Activated T-helper 1 cell treated with Interleukin-2 at 50 U/mL for 16 hours (primary cell): ENCODE measurements around the gene ARVCF.

ENCODE experiments used
- DNase-seq: peaks from one replicate; pipeline ENCODE4 v3.0.0-alpha.2; 2020; ENCODE audit warnings: low read depth

The ARVCF gene

DNA sequence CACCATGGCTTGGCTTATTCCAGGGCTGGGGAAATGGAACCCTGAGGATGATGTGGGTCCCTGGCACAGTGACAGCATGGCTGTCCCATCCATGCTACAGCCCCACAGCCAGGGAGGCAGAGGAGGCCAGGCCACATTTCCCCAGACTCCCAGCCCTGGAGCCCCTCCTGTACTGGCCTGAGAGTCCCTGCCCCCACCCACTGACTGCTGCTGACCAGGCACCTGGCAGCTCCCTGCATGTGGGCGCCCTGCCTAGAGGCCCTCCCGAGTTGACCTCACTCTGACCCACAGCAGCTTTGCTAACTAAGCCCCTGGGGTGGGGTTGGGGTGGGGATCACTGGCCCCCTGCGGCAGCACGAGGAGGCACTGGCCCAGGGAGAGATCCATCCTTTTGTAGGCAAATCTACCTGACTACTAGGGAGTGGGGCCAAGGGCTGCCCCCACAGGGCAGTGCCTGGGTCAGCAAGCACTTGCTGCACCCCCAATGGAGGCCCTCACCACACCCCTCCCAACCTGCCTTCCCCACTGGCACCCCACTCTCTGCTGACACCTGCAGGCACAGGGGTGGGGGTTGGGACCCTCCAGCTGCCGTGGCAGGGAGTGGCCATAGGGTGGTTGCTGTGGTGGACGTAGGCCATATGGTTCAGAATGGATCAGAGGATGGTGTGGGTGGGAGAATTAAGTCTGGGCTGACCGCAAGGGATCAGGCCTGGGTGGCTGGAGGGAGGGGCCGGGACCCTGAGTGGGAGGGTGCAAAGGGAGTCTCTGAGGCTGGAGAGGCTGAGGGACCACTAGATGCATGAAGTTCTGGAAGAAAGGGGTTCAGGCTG is 17.4 kb downstream of the ARVCF start:
- DNase-seq, result no peak

DNA sequence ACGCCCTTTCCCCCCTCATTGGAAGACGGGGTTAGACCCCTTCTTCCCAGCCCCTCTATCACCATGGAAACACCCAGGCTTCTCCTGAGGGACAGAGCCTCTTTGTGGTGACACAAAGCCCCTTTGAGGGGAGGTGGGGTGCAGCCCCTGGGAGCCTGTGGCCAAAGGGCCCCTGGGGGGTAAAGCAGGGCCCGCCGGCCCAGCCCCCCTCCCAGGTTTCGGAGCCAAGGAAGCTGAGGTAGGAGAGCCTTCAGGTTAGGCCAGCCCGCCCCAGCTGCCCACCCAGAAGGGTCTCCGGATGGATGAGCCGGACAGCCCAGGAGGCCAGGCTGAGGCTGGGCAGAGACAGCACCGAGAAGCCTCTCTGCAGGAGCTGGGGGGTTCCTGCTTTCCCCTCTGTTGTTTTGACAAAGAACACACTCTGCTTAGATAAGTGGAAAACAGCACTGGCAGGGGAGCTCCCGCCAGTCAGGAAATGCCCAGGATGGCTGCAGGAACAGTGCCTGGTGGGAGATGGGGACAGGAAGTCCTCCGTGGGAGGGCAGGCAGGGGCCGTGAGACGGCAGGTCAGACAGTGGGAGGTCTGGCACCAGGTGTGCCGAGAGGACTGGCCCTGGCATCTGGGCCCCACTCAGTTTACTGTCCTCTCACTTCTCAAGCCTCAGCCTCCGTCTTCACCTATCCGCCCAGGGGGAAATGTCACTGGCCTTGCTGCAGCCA is 18.2 kb downstream of the ARVCF start:
- DNase-seq, result no peak

DNA sequence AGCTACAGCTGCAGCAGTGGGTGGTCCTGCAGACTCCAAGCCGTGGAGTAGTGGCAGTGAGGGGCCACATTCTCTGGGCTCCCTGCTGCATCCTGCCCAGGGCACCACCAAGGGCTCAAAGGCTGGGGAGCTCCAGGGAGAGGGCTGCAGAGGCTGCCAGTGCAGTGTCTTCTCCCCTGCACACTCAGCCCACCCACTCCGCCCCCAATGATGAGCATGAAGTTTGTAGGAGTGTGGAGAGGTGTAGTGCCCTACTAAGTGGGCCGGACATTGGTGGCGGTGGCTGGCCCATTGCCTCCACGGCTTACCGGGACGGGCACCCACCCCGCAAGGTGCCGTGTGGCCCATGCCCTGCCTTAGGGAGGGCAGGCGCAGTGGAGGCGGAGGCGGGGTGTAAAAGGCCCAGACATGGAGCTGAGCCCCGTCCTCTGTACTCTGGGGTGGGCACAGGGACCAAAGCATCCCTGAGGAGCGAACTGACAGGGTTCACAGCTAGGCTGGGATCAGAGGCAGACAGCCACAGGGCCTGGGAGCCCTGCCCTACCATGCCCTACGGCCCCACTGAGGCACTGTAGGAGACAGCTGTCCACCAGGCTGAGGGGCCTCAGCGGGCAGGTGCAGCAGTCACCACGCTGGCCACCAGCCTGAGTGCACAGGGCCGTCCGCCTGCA is 18.9 kb downstream of the ARVCF start:
- no peak for DNase-seq

DNA sequence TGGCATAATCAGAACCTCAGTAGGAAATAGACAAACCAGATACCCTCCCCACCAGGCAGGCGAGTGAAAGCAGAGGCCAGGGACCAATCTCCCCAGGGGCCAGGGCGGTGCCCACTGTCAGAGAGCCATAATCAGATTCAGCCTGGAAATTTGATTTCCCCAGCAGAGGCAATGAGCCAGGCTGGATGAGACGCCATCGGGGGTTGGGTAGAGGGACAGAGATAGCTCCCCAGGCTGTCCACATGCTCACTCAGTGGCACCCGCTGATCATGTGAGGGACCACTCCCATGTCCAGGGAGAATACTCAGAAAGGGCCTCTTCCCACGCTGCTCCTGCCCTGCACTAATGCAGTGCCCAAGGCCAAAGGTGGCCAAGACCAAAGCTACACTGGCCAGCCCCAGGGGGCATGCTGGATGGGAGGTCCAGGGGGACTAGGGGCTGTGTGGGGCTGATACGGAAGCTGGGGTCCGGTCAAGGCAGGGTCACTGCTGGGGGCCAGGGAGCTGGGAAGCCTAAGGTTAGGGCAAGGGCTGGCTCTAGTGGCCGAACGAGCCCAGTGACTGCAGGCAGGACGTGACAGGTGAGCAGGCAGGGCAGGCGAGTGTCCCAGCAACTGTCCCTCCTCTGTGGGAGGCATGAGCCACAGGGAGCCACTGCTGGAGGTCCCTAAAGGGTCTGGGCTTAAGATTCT is 19.8 kb downstream of the ARVCF start:
- no peak for DNase-seq

DNA sequence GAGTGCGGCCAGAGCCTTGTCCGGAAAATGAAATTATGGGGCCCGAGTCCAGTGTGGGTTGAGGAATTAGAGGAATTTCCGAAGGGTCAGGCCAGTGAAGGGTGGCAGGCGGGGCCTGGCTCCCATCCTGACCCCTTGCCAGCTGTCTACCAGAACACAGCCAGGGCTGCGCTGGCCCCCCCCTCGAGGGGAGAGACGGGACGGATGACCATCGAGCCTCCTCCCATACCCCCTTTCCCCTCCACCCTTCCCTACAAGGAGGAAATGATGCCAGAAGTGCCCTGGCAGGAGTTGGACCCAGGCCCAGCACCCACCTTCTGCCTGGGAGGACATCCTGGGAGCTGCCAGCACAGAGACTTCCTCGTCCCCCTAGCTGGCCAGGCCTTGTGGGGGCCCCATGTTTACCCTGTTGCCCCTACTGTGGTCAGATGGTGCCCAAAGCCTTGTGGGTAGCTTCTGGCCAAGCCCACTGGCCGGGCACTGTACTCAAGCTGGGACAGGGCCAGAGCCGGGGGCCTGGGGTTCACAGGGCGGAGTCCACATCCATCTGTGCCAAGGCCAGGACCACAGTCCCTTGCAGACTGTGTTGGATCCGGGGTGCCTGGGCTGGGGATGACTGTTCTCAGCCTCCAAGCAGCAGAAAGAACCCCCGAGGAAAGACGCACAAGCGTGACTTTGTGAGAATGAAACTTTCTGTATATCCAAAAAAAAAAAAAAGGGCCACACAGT is 20.8 kb downstream of the ARVCF start:
- DNase-seq, result no peak

DNA sequence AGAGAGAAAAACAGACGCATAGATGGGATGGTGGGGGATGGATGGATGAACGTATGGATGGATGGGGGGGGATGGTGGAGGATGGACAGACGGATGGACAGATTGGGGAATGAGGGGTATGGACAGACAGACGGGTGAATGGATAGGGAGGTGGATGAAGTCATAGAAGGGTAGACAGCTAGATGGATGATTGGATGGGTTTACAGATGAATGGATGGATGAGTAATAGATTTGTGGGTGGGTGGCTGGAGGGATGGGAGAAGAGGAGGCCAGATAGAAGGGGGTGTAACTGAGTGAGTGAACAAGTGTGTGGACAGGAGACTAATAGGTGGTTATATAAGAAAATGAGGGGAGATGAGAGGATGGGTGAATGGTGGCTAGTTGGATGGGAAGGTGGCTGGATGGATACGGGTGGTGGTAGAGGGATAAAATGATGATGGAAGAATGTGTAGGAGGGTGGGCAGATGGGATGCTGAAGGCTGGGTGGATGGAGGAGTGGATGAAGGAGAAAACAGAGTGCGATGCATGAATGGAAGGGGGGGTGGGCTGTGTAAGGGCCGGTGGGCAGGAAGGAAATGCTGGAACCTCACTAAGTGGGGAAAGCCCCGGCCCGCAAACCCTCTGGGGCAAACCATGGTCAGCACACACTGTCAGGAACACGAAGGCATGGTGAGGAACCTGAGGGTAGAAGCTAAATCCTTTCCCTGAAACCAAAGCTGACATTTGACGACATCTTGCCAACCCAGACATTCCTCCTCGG is 21.6 kb downstream of the ARVCF start:
- no peak for DNase-seq

DNA sequence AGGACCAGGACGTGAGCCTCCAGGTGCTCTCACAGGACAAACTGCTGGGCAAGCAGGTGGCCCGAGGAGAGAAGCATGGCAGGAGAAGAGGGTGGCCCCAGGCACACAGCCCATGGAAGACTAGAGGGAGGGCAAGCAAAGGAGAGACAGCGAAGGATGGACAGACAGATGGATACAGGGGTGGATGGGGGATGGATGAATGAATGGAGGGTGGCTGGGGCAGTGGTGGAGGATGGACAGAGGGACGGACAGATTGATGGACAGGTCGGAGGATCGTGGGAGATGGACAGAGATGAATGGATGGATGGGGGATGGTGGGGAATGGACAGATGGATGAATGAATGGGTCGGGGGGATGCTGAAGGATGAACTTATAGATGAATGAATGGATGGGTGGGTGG is 22.7 kb downstream of the ARVCF start:
- DNase-seq, result no peak

DNA sequence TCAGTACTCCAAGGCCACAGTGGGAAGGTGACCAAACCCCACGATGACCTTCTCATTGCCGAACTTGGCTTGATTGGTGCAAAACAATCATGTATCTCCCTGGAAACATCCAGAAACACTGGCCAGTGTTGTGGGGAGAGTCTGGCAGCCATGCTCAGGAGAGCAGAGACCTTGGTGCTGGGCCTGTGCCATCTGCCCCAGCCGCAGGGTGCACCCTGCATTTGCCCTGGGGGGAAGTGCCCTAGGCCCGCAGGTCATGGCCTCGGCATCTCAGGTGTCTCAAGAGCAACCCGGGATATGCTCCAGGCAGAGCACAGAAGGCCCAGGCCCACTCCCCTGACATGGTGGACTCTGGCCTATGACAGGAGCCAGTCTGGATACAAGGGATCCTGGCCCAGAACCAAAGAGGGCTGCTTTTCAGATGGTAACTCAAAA is 23.7 kb downstream of the ARVCF start:
- no peak for DNase-seq

DNA sequence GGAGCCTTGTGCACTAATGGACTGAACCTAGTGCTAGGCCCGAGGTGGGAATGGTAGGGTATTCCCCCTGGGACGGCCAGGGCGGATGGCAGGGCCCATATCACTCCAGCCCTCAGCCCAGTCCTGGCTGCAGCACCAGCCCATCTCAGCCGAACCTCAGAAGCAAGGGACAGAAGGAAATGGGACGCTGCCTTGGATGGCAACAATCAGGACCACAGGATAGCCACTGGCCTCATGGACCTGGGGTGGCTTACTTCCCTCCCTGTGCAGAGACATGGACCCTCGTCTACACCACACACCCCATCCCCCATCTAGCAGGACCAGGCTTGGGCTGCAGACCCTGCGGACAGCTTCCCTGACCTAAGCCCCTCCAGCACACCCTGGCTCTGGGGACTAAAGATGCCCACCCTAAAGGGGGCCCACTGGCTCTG is 24.1 kb downstream of the ARVCF start:
- DNase-seq, result no peak

DNA sequence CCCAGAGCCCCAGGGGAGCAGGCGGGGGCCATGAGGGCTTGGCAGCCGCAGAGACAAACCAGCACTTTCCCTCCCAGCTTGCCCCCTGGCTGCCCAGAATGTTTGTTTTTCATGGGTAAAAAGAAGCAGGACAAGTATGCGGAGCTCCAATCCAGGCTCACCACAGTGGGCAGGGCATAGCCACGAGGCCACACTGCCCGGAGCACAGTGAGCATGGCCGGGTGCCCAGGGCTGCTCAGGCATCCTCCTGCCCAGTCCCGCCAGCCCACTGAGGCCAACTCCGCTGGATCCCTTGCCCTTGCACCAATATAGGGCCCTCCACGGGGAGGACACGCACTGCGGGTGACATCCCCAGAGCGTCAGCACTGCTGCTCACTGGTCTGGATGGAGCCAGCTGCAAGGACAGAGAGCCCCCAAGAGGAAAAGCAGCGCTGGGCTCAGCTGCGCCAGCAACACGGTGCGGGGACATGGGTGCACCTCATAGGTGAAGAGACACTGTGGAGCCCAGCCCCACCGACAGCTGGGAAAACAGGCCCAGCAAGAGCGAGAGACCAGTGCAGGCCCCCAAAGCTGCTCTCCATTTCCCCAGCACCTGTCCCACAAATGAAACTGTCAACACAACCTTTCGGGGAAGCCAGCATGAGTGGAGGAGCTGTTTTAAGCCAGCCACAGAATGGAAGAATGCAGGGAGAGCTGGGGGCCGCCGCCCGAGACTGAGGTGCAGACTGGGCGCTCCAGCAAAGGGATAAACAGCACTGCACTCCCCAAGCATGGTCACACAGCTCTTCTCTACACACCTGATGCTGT is 24.8 kb downstream of the ARVCF start:
- DNase-seq, result no peak

DNA sequence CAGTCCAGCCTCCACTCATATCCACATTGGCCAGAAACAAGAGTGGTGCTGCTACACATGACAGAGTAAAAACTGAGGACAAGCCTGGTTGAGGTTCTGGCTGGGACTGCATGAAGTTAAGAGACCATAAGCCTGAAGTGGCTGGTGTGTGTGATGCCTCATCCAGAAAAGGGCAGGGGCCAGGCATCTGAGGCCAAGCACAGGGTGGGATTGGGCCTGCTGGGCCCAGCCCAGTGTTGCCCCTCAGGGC is 25.3 kb downstream of the ARVCF start:
- no peak for DNase-seq

DNA sequence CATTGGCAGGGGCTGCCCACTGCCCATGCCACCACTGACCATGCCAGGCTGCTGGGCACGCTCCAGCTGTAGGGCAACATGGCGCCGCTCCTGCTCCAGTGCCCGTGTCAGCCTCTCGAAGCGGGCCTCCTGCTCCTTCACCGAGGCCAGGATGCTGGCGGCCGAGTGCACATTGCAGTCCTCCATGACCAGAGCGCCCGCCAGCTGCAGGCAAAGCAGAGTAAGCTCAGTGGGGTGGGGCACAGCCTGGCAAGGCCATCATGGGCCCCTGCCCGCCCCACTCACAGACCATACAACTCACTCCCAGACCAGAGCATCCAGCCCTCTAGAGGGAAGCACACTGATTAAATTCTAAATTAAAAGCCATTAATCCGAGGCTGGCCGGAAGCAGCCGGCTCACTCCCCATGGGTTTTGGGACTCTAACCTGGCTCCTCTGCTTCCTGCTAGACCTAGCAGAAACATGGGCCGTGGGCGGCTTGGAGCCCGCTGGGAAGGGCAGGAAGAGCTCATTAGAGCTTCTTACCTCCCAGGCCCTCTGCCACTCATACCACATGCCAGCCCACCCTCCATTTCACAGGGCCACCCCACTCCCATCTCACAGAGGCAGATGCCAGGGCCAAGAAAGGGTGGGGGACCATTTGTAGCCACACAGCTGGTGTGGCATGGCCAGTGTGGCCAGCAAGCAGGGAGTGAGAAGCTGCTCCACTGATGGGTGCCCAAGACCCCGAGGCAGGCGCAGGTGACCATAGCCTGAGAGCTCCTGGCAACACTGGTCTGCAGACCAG is 25.8 kb downstream of the ARVCF start:
- no peak for DNase-seq

DNA sequence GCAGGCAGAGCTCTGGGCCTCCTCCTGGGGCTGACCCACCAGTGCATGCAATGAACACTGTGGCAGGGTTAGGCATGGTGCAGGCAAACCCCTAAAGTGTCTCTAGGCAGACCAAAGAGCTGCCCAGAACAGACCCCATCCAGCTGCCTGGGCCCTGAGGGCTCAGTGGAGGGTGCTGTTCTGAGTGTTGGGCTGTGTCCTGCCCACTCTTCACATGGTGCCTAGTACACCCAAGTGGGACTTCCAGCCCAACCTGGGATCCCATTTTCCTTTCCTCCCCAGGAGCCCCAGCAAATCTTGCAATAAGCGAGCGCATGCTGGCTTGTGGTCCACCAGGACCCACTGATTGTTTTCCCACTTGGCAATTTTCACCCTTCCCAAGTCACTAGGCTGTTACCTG is 26.4 kb downstream of the ARVCF start:
- no peak for DNase-seq

DNA sequence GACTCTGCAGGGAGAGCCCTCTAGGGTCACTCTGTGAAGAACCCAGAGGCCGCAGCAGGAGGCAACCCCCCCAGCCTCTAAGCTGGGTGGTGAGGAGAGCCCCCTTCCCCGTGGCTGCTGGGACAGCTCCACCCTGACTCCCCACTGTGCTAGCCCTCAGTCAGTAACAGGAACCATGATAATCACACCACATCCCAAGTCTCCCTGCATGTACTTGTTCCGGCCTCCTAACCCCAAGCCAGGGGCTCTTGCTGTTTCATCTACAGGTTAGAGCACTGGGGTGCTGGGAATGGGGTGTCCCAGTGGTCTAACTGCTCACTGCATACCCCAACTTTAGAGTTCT is 26.9 kb downstream of the ARVCF start:
- no peak for DNase-seq

DNA sequence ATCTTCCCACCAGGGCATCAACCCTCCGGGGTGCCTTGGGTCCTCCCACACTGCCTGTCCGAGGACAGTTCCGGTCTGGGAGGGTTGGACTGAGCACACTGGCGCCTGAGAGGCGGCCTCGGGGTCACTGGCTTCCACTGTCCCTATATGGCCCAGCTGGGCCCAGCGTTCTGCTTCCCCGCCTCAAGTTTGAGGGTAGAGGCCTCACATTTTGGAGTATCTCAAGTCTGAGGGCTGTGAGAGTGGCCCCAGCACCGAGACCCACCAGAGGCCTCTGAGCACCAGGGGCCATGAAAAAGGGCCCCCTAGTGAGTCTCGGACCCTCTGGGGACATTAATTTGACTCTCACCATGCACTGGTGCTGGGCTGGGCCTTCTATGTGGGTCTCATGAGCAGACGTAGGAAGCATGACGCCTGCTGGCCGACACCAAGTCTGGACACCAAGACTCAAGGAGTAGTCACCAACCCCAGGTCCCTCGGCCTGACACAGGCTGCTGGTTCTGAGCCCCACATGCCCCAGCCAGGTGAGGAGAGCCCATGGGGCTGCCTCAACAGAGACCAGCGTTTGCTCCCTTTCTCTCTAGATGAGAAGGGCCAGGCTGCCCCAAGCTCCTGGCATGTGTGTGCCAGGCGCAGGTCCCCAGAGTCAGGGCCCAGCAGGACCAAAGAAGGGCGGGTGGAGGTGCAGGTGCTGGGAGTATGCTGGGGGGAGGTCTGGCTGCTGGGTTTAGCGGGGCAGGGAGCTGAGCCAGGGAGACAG is 27.5 kb downstream of the ARVCF start:
- DNase-seq, result no peak

DNA sequence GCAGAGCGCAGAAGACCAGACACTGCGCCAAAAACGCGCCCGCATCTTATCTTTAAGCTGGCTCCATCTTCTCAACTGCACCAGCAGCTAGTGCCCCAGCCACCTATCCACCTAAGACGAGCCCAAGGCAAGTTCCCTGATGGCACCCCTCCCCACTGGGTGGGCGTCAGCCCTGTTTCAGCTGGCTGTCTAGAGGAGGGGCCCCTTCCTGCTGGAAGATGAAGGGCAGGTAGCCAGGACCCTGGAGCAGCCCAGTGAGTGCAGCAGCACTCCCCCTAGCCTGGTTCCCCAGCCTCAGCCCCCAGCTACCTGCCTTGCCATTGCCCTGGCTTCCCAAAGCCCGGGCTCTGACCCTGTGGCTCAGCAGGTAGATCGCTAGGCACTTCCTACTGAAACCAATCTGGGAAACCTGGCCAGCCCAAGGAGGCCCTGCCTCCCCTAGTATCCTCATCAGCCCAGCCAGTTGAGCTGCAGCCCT is 28.3 kb downstream of the ARVCF start:
- no peak for DNase-seq

DNA sequence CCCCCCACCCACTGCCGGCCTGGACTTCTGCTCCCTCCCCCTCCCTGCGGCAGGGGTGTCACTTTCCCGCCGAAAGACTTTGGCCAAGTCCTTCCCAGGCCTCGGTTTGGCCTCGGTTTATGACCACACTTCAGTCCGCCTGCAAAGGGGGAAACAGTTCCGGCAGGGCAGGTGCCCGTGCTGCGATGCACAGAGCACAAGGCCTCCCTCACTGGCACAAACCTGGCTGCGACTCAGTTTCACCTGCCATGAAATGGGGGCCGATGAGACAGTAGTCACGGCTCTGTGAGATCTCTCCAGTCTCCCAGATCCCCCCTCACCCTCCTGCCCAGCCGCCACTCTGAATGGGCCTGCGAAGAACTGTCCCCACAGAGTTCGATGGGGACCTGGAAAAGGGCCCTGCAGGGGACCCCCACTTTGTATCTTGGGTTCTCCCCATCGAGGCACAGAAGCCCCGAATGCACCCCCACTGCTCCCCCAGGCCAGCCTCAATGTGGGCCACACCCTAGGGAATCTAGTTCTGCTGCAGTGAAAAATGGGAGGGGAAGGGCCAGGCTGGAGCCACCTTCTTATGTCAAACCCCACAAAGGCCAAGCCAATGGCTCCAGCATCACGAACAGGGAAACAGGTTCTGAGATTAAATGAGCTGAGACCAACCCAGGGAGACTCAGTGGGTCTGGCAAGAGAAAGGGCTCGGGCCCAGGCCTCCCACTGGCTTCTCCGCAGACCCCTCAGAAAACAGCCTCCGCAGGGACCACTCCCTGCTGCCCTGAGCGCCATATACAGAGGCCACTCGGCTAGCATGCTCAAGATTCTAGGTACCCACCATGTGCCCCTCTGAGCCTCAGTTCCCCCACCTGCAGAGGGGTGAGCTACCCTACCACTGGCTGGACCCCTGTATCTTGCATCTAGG is 29.0 kb downstream of the ARVCF start:
- DNase-seq, result no peak
